Loucy (cell line): Measurements from ENCODE around the gene VWA5B1.

Source experiments
- H2AFZ ChIP-seq: fragments of 200-600 bp; sonication (generic); 2 replicates; pipeline ENCODE4 v1.6.0; 2016; ENCODE audit warnings: antibody characterized with exemption, mild to moderate bottlenecking, low read length, moderate library complexity
- H3F3A ChIP-seq: fragments of 200-600 bp; 2 replicates; pipeline ENCODE4 v1.6.0; 2016; ENCODE audit warnings: antibody characterized with exemption, low read depth, mild to moderate bottlenecking
- H3K27me3 ChIP-seq: fragments of 200-600 bp; sonication (generic); 2 replicates; pipeline ENCODE4 v1.6.1; 2014; ENCODE audit warnings: low read length, mild to moderate bottlenecking; ENCODE audit not compliant: insufficient read depth, poor library complexity, severe bottlenecking
- H3K36me3 ChIP-seq: fragments of 200-600 bp; sonication (generic); 2 replicates; pipeline ENCODE4 v1.6.1; 2016; ENCODE audit warnings: low read length; ENCODE audit not compliant: insufficient read depth
- H3K4me1 ChIP-seq: fragments of 200-600 bp; sonication (generic); 2 replicates; pipeline ENCODE4 v1.5.1; 2014; ENCODE audit warnings: low read length, mild to moderate bottlenecking; ENCODE audit not compliant: insufficient read depth, poor library complexity, severe bottlenecking
- H3K4me2 ChIP-seq: fragments of 200-600 bp; sonication (generic); 2 replicates; pipeline ENCODE4 v1.6.0; 2014; ENCODE audit warnings: antibody characterized with exemption, low read length, low read depth, mild to moderate bottlenecking; ENCODE audit not compliant: poor library complexity, severe bottlenecking
- H3K4me3 ChIP-seq: fragments of 200-600 bp; sonication (generic); 2 replicates; pipeline ENCODE4 v1.5.1; 2014; ENCODE audit warnings: low read length, mild to moderate bottlenecking, mixed read lengths; ENCODE audit not compliant: poor library complexity, severe bottlenecking
- H3K79me2 ChIP-seq: fragments of 200-600 bp; sonication (generic); 2 replicates; pipeline ENCODE4 v1.6.1; 2014; ENCODE audit warnings: low read length; ENCODE audit not compliant: insufficient read depth
- H3K9ac ChIP-seq: fragments of 200-600 bp; sonication (generic); 2 replicates; pipeline ENCODE4 v1.6.0; 2014; ENCODE audit warnings: mild to moderate bottlenecking, low read depth, low read length, moderate library complexity; ENCODE audit not compliant: poor library complexity, severe bottlenecking
- H3K9me2 ChIP-seq: fragments of 200-600 bp; sonication (generic); replicated peaks from 2 replicates; pipeline ENCODE4 v1.6.1; 2016; ENCODE audit warnings: low read depth, low read length, mixed read lengths
- H3K9me3 ChIP-seq: fragments of 200-600 bp; sonication (generic); 2 replicates; pipeline ENCODE4 v1.6.1; 2014; ENCODE audit warnings: mild to moderate bottlenecking, antibody characterized with exemption, low read length, low read depth; ENCODE audit not compliant: insufficient read depth
- H4K20me1 ChIP-seq: fragments of 200-600 bp; sonication (generic); 2 replicates; pipeline ENCODE4 v1.6.0; 2014; ENCODE audit warnings: antibody characterized with exemption, low read length, mild to moderate bottlenecking; ENCODE audit not compliant: insufficient read depth, poor library complexity, severe bottlenecking
- EZH2phosphoT487 ChIP-seq: fragments of 200-600 bp; IDR thresholded peaks from 2 replicates; pipeline ENCODE4 v1.6.1; 2018; ENCODE audit warnings: antibody characterized with exemption, mild to moderate bottlenecking, moderate library complexity, borderline replicate concordance
- TF ChIP-seq, protein P1 (sequence below): fragments of 200-600 bp; sonication (generic); conservative IDR thresholded peaks from 2 replicates; pipeline ENCODE4 v1.5.1; 2014; ENCODE audit warnings: mild to moderate bottlenecking, antibody characterized with exemption, low read length

Gene VWA5B1

DNA sequence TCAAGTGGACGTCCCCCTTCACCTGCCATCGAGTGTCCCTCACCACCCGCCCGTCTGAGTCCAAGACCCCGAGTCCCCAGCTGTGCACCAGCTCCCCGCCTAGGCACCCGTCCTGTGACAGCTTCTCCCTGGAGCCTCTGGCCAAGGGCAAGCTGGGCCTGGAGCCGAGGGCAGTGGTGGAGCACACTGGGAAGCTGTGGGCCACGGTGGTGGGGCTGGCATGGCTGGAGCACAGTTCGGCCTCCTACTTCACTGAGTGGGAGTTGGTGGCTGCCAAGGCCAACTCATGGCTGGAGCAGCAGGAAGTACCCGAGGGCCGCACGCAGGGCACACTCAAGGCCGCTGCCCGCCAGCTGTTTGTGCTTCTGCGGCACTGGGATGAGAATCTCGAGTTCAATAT, 63.2 kb downstream of the VWA5B1 start:
- Histone ChIP-seq H2AFZ (no peak overlapping the region), H3K79me2 (no peaks in the 10 kb centered on the region), H3K9me2 (no peaks in the 10 kb centered on the region), H4K20me1 (no peaks in the 10 kb centered on the region), H3K9me3 (no peaks in the 10 kb centered on the region), H3K9ac (no peak overlapping the region), H3K4me3 (no peak overlapping the region), H3F3A (no peaks in the 10 kb centered on the region), H3K36me3 (no peaks in the 10 kb centered on the region), H3K4me2 (no peak overlapping the region), H3K4me1 (no peaks in the 10 kb centered on the region), H3K27me3 (no peaks in the 10 kb centered on the region)
- no peak for TF ChIP-seq EZH2phosphoT487
- TF ChIP-seq, protein P1, sequence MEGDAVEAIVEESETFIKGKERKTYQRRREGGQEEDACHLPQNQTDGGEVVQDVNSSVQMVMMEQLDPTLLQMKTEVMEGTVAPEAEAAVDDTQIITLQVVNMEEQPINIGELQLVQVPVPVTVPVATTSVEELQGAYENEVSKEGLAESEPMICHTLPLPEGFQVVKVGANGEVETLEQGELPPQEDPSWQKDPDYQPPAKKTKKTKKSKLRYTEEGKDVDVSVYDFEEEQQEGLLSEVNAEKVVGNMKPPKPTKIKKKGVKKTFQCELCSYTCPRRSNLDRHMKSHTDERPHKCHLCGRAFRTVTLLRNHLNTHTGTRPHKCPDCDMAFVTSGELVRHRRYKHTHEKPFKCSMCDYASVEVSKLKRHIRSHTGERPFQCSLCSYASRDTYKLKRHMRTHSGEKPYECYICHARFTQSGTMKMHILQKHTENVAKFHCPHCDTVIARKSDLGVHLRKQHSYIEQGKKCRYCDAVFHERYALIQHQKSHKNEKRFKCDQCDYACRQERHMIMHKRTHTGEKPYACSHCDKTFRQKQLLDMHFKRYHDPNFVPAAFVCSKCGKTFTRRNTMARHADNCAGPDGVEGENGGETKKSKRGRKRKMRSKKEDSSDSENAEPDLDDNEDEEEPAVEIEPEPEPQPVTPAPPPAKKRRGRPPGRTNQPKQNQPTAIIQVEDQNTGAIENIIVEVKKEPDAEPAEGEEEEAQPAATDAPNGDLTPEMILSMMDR = no peak

- H3K79me2 ChIP-seq = no peaks in the 10 kb centered on the region
- no peaks in the 10 kb centered on the region for H3K9me3 ChIP-seq
- no peaks in the 10 kb centered on the region for H4K20me1 ChIP-seq
- no peaks in the 10 kb centered on the region for H3K36me3 ChIP-seq
- no peaks in the 10 kb centered on the region for H3F3A ChIP-seq
- no peak overlapping the region for H3K4me2 ChIP-seq
- H3K27me3 ChIP-seq = no peaks in the 10 kb centered on the region
- no peak overlapping the region for H3K9ac ChIP-seq
- TF ChIP-seq, protein P1 = no peak
- no peak for TF ChIP-seq EZH2phosphoT487
- H3K9me2 ChIP-seq = no peaks in the 10 kb centered on the region
- H3K4me1 ChIP-seq = no peaks in the 10 kb centered on the region
- no peak overlapping the region for H2AFZ ChIP-seq
- no peak overlapping the region for H3K4me3 ChIP-seq
Observed at GRCh38 chr1:20354610-20355009, 63.9 kb downstream of the VWA5B1 start.

DNA sequence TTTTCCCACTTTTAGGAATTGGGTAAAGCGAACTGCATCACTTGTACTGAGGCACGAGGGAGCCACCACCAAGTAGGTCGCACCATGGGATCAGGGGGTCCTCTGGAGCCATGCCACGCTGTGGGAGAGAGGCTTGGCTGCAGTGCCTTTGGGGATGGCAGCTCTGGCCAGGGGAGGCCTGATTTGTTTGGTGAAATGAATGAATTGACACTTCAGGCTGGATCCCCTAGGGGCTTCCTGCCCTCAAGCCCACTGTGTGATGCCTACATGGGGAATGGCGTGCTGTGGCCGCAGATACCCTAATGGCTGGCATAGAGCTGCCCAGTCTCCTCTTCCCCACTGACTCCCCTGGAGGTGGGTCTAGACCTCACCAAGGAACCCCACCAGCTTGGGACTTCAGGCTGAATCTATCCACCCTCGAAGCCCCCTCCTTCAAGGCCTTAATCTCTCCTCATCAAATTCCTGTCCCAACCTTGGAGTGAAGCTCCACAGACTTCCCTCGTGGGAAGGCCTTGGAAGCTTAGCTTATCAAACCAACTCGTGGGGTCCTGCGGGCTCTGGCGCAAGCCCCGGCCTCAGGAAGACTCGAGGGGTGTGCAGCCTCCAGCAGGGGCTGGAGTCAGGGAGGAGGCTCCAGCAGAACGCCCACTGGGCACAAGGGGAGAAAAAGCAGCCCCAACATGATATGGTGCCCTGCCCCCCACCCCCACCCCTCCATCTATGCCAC, 64.6 kb downstream of the VWA5B1 start:
- TF ChIP-seq EZH2phosphoT487 = no peak
- TF ChIP-seq, protein P1 = no peak
- no peaks in the 10 kb centered on the region for H3F3A ChIP-seq
- no peak overlapping the region for H3K4me2 ChIP-seq
- H3K4me1 ChIP-seq = no peaks in the 10 kb centered on the region
- H3K9ac ChIP-seq = no peak overlapping the region
- no peak overlapping the region for H2AFZ ChIP-seq
- no peaks in the 10 kb centered on the region for H3K27me3 ChIP-seq
- no peak overlapping the region for H3K4me3 ChIP-seq
- H3K9me3 ChIP-seq = no peaks in the 10 kb centered on the region
- H4K20me1 ChIP-seq = no peaks in the 10 kb centered on the region
- no peaks in the 10 kb centered on the region for H3K36me3 ChIP-seq
- H3K79me2 ChIP-seq = no peaks in the 10 kb centered on the region
- no peaks in the 10 kb centered on the region for H3K9me2 ChIP-seq
